Activated CD8-positive, alpha-beta memory T cell treated with anti-CD3 and anti-CD28 coated beads, Interleukin-2, amount 50 U/mL, for 48 hours (primary cell): ENCODE measurements around the gene GPATCH8.
"Not testable (repeated sequence)": the region's sequence is repeated elsewhere in the genome, so short reads cannot be mapped to it uniquely, and the experiment has no call there.

Experiments used
- DNase-seq: peaks from one replicate; pipeline ENCODE4 v3.0.0-alpha.2; 2020

GPATCH8 gene

GRCh38 chr17:44503147-44504029 is at the start of gene GPATCH8:
TSS of gene GPATCH8 (minus strand) at chr17:44503406. CDS start at chr17:44503370, 36 bp downstream.
- DNase-seq, result peak; percentile 98

DNA sequence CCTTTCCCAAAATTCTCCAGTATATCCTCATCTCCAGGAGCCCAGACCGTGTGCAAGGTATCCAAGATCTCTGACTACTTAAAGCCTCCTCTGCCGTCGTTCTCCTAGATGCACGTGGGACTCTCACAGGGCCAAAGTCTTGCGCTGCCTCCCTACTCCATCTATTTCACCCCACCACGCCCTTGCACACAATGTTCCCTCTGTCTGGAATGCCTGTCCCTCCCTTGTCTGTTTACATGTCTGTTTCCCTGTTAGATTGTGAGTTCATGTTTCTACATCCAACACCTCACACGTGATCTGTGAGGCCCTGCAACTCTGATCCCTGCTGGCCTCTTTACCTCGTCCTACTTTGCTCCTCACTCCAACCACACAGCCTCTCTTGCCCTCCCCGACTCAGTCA is 49.2 kb upstream of the GPATCH8 start:
- DNase-seq, result no peak

DNA sequence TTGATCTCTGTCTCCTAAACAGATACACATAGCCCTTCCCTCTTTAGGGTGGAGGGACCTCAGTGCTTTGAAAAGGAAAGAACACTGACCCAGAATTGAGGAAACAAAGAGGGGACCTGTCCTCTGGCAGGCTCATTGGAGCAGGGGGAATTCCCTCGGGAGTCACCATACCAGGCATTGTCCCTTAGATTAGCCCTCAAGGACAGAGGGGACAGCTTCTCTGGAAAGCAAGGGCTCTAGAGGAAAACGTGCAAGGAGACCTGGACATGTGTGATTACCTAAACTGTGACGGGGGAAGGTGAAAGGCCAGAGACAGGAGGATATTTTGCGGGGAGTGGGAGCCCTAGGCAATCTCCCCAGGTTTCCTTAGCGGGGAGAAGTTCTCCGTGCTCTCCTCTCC is 46.5 kb upstream of the GPATCH8 start:
- no peak for DNase-seq

GRCh38 chr17:44548376-44549230 is 45.4 kb upstream of the GPATCH8 start:
- DNase-seq, result no peak

- no peak for DNase-seq
Measured at GRCh38 chr17:44547625-44548267, 44.5 kb upstream of the GPATCH8 start.

DNA sequence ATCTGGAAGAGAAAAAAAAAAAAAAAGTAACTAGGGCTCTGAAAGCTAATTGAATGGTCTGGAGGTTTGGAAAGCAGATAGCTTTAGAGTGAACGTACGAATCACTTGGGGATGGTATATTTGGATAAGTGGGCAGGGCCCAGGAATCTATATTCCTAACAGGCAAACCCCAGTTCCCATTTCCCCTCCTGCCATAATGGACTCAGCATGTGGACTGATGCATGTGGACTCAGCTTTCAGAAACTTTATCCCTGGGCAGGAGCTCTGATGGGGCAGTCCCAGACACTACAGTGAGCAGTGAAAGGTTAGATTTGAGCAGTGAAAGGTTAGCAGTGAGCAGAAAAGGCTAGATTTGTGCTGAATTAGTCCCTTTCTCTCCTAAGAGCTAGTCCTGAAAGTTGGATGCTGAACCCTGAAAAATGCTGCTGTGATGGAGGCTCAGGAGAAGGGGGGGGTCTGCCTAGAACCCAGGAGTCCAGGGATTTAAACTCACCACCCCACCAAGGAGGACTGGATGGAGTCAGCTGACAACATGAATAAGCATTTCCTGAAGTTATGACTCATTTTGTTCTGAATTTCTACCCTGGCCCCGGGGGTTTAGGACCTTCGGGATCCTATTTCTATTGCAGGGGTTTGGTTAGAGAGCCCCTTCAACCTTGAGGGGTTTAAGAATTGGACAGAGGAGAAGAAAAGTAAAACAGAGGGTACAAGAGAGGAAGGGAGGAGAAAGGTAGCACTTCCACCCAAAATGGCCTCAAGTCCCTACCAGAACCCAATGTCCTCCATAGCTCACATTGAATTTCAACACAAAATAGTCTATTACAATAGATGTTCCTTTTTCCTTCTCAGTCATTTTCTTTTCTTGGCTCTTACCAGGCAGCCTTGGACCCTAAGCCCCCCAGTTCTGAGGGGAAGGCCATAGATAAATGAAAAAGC is 43.7 kb upstream of the GPATCH8 start:
- no peak for DNase-seq

DNA sequence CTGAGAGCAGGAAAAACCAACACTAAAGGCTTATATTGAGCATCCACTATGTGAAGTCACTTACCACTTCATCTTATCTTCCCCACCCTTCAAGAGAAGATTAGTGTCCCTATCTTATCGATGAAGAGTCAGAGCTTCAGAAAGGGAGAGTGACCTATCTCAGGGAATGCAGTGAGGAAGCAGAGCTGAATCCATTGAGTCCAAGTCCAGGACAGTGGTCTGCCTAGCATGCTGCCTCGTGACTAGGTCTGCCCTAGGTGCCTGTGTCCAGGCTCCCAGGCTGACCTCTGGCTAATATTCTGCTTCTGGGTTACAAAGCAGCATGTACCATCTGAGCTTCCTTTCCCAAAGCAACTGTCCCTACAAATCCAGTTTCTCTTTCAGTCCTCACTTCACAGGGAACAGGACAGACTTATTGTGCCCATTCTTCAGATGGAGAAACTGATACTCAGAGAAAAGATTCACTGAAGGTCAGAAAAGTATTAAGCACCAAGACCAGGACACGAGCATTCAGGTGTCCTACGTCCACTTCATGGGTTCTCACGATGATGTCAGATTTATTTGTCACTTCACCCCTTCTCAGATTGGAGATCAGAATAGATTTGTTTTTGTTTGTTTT is 40.8 kb upstream of the GPATCH8 start:
- no peak for DNase-seq

DNA sequence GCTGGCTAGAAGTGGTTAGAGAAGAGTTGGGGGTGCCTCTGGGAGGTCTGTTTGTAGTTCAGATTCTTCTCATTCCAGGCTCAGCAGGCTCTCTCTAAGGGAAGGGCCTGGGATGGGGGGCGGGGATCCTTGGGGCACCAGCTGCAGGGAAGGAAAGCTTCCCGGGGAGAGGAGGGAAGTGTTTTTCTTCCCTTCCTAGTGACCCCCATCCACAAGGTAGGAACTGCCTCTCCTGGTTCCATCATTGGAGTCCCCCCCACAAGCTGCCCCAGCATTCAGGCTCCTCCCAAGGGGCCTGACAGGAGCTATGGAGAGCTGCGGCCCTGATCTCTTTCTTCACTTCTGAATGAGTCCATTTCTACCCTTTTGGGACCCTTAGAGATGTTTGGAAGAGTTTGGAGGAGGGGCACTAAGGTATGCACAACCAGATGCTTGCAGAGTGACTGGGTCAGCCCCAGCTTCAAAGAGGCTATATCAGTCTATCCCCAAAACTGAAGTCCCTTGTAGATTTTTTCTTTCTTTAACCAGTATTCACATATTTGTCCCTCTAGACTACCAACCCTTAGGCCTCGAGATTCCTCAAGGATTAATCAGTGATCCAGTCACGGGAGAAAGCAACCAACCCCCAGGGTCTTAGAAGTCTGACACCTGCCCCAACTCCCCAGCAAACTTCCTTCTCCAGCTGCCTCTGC is 40.2 kb upstream of the GPATCH8 start:
- no peak for DNase-seq

- no peak for DNase-seq
Measured at GRCh38 chr17:44541884-44542581, 38.8 kb upstream of the GPATCH8 start.

DNA sequence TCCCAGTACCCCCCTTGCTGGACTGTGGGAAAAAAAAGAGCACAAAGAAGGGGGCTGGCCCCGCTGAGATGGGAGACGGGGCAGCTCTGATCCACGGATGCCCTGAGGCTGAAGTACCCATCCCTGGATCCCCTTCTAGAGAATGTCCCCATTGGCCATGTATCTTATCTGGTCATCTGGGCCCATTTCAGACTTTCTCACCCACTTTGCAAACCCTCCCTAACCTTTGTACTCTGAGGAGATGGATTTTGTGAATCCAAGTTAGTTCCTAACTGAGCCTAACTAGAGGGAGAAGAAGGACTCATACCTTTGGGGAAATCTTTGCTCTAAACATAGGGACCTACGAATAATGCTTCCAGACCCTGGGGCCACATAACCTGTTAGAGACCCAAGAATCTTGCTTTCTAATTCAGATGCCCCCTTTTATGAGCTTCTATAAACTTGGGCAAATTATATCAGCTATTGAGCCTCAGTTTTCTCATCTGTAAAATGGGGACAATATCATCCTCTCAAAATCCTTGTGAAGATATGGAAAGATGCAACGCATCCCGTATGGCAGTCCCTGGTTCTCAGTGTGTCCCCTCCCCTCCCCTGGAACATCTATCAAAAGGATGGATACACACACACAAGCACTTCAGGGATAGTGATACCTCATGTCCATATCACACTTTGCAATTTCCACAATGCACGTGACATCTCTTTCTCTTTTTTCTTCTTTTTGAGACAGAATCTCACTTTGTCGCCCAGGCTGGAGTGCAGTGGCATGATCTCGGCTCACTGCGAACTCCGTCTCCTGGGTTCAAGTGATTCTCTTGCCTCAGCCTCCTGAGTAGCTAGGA is 37.3 kb upstream of the GPATCH8 start:
- DNase-seq, result no peak

GRCh38 chr17:44539673-44540072 is 36.5 kb upstream of the GPATCH8 start:
- DNase-seq, result no peak

DNA sequence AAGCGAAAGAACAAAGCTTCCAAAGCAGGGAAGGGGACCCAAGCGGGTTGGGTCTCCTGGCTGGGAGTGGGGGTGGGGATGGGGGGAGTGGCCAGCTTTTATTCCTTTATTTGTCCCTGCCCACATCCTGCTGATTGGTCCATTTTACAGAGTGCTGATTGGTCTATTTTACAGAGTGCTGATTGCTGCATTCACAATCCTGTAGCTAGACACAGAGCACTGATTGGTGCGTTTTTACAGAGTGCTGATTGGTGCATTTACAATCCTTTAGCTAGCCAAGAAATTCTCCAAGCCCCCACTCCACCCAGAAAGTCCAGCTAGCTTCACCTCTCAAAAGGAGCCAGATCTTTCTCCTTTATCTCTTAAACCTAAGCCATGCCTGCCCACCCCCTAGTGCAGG is 34.7 kb upstream of the GPATCH8 start:
- not testable (repeated sequence) for DNase-seq

- DNase-seq, result no peak
Measured at GRCh38 chr17:44536090-44536953, 33.1 kb upstream of the GPATCH8 start.

DNA sequence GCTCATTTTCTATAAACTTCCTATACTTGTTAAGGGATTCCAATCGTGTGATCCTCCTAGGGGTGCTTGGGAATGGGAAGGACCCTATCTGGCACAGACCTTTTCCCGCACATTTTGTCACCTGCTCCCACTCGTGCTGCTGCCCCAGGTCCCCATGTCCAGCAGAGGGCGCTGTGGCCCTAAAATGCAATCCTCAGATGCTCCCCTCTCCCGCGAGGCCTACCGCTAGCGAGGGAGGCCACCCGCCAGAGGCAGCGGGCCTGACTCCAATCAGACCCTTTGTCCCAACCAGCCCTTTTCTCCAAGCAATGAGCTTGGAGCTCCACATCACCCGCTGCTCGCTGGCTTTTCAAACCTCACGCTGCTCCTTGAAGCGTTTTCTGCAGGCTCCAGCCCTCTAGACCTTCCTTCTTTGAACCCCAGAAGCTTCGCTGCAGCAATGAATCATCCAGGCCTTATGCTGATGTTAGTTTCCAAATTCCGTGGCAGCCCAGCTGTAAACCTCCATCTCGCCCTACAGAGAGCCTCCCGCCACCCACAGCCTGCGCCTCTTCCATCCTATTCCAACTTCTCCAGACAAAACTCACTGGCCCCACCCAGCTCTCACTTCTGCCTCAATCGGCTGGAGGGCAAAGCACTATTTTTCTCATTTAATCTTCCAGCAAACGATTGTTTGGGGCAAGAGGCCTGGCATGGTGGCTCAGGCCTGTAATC is 30.5 kb upstream of the GPATCH8 start:
- DNase-seq, result peak; percentile 99

DNA sequence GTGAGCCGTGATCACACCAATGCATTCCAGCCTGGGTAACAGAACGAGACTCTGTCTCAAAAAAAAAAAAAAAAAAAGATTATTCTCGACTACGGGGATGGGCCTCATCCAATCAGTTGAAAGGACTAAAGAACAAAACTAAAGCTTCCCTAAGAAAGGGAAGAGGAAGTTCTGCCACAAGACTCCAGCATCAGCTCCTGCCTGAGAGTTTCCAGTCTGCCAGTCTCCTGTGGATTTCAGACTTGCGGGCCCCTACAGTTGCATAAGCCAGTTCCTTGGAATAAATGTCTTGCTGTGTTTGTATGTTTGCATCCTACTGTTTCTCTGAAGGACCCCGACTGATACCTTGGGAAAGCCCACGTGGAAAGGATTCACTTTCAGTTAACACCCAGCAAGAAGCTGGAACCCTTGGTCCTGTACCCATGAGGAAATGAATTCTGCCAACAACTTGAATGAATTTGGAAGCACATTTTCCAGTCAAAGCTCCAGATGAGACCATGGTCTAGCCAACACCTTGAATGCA is 27.8 kb upstream of the GPATCH8 start:
- no peak for DNase-seq

DNA sequence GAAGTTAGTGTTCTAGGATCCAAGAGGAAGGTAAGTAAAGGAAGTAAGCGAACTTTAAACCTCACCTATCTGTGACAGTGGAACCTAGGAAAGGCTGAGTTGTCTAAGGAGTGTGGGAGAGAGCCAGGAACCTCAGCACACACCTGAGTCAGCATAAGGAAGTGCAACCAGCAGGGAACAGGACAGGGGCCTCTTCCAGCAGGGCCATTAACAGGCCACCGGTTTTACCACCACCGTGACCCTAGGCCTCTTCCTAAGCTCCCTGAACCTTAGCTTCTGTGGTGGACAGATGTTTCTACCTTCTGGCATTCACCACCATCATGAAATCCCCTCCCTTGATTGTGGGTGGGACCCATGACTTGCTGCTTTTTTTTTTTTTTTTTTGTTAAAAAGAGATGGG is 26.7 kb upstream of the GPATCH8 start:
- DNase-seq, result no peak

GRCh38 chr17:44527954-44528353 is 24.7 kb upstream of the GPATCH8 start:
- DNase-seq, result no peak

DNA sequence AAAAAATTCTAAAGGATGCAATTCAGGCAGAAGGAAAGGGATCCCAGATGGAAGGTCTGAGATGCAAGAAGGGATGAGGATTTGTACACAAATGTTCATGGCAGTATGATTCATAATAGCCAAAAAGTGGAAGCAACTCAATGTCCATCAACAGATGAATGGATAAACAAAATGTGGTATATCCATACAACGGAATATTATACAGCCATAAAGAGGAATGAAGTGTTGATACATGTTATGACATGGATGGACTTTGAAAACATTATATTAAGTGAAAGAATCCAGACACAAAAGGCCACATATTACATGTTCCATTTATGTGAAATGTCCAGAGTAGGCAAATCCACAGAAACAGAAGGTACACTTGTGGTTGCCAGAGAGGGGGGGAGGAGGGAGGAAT is 23.9 kb upstream of the GPATCH8 start:
- DNase-seq, result no peak
